ENCODE measurements around the gene RARS1.

Gene RARS1

DNA sequence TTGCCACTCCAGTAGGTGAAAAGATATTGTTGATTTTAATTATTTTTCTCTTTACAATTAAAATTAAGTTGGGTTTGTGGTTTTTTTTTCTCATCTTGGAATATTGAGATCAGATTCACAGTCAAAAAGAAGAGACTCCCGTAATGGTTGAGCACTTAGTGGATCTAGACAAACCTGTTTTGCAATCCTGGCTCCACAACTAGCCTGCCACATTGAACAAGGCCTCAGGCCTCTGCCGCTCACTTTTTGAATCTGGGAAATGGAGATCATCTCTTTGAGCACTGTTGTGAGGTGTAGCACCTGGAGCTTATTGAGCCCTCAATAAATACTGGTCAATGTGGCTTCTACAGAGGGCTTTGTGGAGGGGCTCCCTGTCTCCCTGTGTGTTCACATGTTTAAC, 37.1 kb upstream of the RARS1 start:
- no peak overlapping the region for H3K4me3 ChIP-seq (ENCODE audit: low read depth, low read length)
- TF ChIP-seq, protein P1, sequence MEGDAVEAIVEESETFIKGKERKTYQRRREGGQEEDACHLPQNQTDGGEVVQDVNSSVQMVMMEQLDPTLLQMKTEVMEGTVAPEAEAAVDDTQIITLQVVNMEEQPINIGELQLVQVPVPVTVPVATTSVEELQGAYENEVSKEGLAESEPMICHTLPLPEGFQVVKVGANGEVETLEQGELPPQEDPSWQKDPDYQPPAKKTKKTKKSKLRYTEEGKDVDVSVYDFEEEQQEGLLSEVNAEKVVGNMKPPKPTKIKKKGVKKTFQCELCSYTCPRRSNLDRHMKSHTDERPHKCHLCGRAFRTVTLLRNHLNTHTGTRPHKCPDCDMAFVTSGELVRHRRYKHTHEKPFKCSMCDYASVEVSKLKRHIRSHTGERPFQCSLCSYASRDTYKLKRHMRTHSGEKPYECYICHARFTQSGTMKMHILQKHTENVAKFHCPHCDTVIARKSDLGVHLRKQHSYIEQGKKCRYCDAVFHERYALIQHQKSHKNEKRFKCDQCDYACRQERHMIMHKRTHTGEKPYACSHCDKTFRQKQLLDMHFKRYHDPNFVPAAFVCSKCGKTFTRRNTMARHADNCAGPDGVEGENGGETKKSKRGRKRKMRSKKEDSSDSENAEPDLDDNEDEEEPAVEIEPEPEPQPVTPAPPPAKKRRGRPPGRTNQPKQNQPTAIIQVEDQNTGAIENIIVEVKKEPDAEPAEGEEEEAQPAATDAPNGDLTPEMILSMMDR (IDR thresholded peaks at IDR 0.05; ENCODE audit: low read depth, low read length), result no peak

GRCh38 chr5:168451565-168451964, 34.7 kb upstream of the RARS1 start:
- TF ChIP-seq, protein P1 (IDR thresholded peaks at IDR 0.05; ENCODE audit: low read depth, low read length), result no peak
- H3K4me3 ChIP-seq (ENCODE audit: low read depth, low read length), result no peak overlapping the region

- TF ChIP-seq, protein P1 (IDR thresholded peaks at IDR 0.05; ENCODE audit: low read depth, low read length), result no peak
- H3K4me3 ChIP-seq (ENCODE audit: low read depth, low read length), result no peak overlapping the region
Observed at GRCh38 chr5:168455201-168455600, 31.1 kb upstream of the RARS1 start.

- H3K4me3 ChIP-seq (ENCODE audit: low read depth, low read length), result no peak overlapping the region
- TF ChIP-seq, protein P1 (IDR thresholded peaks at IDR 0.05; ENCODE audit: low read depth, low read length), result no peak
Observed at GRCh38 chr5:168457542-168457941, 28.7 kb upstream of the RARS1 start.

DNA sequence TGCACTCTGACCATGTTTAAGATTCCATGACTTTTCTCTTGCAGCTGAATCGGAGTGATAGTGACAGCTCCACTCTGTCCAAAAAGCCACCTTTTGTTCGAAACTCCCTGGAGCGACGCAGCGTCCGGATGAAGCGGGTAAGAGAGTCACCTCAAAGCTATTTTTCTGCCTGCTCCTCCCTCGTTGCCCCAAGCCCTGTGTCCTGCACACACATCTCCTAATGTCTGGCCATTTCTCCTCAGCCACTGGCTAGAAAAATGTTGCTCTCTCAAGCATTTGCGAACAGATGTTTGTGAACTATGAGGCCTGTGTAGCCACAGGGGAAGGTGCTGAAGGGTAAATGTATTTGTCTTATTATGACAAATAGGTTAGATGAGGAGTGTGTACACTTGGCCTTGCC, 25.7 kb upstream of the RARS1 start:
- TF ChIP-seq, protein P1 (IDR thresholded peaks at IDR 0.05; ENCODE audit: low read depth, low read length), result no peak
- H3K4me3 ChIP-seq (ENCODE audit: low read depth, low read length), result no peak overlapping the region

DNA sequence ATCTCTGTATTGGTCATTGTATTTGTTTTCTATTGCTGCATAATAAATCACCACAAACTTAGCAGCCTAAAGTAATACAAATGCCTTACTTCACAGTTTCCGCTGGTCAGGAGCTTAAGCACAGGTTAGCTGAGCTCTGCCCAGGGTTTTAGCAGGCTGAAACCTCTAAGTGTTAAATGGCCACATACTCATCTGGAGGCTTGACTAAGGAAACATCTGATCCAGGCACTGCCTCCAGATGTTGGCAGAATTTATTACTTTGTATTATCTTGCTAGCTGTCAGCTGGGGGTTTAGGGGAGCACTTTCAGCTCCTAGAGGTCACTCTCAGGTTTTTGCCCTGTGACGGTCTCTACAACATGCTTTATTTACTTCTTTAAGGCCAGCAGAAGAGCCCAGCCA, 23.2 kb upstream of the RARS1 start:
- TF ChIP-seq, protein P1 (IDR thresholded peaks at IDR 0.05; ENCODE audit: low read depth, low read length), result no peak
- H3K4me3 ChIP-seq (ENCODE audit: low read depth, low read length), result no peak overlapping the region

- TF ChIP-seq, protein P1 (IDR thresholded peaks at IDR 0.05; ENCODE audit: low read depth, low read length), result no peak
- H3K4me3 ChIP-seq (ENCODE audit: low read depth, low read length), result no peak overlapping the region
Observed at GRCh38 chr5:168464214-168464613, 22.1 kb upstream of the RARS1 start.
